C4-2B (cell line): ENCODE measurements around the gene GLI1.
"Not testable (repeated sequence)": the region's sequence is repeated elsewhere in the genome, so short reads cannot be mapped to it uniquely, and the experiment has no call there.

ENCODE experiments used
- ZFX ChIP-seq: fragments of 450-650 bp; IDR thresholded peaks from 2 replicates; pipeline ENCODE4 v1.6.1; 2017
- TF ChIP-seq, protein P1 (sequence below): fragments of 450-650 bp; conservative IDR thresholded peaks from 2 replicates; pipeline ENCODE4 v1.5.1; 2017; ENCODE audit warnings: mild to moderate bottlenecking

- TF ChIP-seq, protein P1, sequence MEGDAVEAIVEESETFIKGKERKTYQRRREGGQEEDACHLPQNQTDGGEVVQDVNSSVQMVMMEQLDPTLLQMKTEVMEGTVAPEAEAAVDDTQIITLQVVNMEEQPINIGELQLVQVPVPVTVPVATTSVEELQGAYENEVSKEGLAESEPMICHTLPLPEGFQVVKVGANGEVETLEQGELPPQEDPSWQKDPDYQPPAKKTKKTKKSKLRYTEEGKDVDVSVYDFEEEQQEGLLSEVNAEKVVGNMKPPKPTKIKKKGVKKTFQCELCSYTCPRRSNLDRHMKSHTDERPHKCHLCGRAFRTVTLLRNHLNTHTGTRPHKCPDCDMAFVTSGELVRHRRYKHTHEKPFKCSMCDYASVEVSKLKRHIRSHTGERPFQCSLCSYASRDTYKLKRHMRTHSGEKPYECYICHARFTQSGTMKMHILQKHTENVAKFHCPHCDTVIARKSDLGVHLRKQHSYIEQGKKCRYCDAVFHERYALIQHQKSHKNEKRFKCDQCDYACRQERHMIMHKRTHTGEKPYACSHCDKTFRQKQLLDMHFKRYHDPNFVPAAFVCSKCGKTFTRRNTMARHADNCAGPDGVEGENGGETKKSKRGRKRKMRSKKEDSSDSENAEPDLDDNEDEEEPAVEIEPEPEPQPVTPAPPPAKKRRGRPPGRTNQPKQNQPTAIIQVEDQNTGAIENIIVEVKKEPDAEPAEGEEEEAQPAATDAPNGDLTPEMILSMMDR: not testable (repeated sequence)
- not testable (repeated sequence) for TF ChIP-seq ZFX
These were observed 35.6 kb downstream of the GLI1 start for GRCh38 chr12:57495051-57495701.
